ENCODE data around the gene NAA38.
A peak's percentile ranks its signal among the peaks of the same experiment; 100 is the strongest.

The NAA38 gene

DNA sequence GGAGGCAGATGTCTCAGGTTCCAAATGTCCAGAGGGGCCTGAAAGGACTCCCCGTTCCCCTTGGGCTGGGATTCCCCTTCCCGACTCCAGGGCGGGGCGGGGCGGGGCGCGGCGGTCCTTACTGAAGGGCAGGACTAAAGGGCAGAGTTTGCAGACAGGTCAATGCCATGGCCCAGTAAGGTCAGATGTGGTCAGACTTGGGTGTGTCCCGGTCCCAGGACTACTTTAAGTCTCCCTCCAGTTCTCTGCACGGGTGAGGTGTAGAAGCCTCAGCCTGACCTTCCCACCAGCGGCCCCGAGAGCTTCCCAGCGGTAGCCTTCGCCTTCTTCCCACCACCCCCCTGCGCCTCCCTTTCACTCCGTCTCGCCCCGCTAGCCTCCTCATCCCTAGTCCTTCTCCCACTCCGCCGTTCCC is 22.8 kb downstream of the NAA38 start (continued):
- TF ChIP-seq, protein P1, sequence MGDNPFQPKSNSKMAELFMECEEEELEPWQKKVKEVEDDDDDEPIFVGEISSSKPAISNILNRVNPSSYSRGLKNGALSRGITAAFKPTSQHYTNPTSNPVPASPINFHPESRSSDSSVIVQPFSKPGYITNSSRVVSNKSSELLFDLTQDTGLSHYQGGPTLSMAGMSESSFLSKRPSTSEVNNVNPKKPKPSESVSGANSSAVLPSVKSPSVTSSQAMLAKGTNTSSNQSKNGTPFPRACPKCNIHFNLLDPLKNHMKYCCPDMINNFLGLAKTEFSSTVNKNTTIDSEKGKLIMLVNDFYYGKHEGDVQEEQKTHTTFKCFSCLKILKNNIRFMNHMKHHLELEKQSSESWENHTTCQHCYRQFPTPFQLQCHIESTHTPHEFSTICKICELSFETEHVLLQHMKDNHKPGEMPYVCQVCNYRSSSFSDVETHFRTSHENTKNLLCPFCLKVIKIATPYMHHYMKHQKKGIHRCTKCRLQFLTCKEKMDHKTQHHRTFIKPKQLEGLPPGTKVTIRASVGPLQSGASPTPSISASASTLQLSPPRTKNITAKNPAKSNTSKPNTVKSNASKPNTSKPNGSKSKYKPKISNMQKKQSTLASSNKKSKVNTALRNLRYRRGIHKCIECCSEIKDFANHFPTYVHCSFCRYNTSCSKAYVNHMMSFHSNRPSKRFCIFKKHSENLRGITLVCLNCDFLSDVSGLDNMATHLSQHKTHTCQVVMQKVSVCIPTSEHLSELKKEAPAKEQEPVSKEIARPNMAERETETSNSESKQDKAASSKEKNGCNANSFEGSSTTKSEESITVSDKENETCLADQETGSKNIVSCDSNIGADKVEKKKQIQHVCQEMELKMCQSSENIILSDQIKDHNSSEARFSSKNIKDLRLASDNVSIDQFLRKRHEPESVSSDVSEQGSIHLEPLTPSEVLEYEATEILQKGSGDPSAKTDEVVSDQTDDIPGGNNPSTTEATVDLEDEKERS (tag by site-specific recombination; IDR thresholded peaks at IDR 0.05), result no peak
- peak; percentile 72 for TF ChIP-seq BCL11B (tag by site-specific recombination; IDR thresholded peaks at IDR 0.05; ENCODE audit: low read depth)
- TF ChIP-seq ZNF610 (tag by site-specific recombination; IDR thresholded peaks at IDR 0.05; ENCODE audit: borderline replicate concordance), result no peak
- TF ChIP-seq, protein P2, sequence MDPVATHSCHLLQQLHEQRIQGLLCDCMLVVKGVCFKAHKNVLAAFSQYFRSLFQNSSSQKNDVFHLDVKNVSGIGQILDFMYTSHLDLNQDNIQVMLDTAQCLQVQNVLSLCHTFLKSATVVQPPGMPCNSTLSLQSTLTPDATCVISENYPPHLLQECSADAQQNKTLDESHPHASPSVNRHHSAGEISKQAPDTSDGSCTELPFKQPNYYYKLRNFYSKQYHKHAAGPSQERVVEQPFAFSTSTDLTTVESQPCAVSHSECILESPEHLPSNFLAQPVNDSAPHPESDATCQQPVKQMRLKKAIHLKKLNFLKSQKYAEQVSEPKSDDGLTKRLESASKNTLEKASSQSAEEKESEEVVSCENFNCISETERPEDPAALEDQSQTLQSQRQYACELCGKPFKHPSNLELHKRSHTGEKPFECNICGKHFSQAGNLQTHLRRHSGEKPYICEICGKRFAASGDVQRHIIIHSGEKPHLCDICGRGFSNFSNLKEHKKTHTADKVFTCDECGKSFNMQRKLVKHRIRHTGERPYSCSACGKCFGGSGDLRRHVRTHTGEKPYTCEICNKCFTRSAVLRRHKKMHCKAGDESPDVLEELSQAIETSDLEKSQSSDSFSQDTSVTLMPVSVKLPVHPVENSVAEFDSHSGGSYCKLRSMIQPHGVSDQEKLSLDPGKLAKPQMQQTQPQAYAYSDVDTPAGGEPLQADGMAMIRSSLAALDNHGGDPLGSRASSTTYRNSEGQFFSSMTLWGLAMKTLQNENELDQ (tag by site-specific recombination; IDR thresholded peaks at IDR 0.05; ENCODE audit: low read depth), result no peak

DNA sequence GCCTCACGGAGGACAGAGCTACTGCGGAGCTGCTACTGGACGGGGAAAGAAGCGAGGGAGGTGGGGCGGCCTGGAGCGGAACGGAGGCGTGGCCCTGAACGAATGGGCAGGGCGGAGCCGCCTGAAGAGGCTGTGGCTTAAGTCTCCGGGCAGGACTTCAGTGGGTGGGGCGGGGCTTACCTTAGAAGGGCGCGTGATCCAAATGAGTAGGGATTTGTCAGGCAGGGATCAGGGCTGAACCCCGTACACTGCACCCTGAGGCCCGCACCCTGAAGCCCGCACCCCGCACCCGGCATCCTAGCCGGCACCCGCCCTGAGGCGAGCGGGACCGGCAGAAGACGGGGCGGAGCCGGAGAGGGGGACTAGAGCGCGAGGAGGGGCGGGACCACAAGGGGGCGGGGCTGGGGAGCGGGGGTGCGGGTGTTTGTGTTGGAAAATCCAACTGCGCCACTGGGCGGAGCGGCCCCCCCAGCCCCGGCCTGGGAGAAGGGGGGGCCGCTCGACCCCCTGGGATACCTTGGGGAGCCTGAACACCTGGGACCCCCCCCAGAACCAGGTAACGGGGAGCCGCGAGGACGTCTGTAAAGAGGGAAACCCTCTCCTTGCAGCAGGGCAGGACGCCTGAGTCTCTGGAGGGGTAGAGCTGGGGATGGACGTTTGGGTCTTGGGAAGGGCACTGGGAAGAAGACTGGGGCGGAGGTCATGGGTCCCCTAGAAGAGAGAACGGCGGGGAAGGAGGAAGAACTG is 23.4 kb downstream of the NAA38 start, which contains the start of gene KDM6B:
KDM6B (plus strand) TSS at position 423 of the 747 bp plus-strand sequence. CDS start 11,338 bp downstream, outside the sequence.
- ChIA-PET CTCF (interaction anchor here (0.6 to 3.4 kb wide), 26 partner anchors 9 to 218 kb away, joined by 3 to 16 read pairs (median 6); no protein-coding TSS in a partner anchor), POLR2A (interaction anchor here (0.7 to 6.1 kb wide), 7 partner anchors 10 to 516 kb away, joined by 3 to 56 read pairs (median 6); partner anchors contain the start of genes CNTROB, CYB5D1, NAA38 and RNF227)
- H3K4me1 ChIP-seq (ENCODE audit: control insufficient read depth, insufficient read depth, low read length), result peaks cover 21% of the 10 kb centered on the region
- H3K4me3 ChIP-seq (ENCODE audit: low read depth, low read length), result peak within 1 kb of the TSS; percentile 55
- peak within 1 kb of the TSS; percentile 100 for H3K27ac ChIP-seq (ENCODE audit: extremely low read depth, low read depth, low read length)
- H3K36me3 ChIP-seq (ENCODE audit: control insufficient read depth in 2 of 2, insufficient read depth in 1 of 2, low read length in 2 of 2), result no peaks in the 10 kb centered on the region
- H3K9me3 ChIP-seq (ENCODE audit: control insufficient read depth, insufficient read depth, low read depth, low read length), result no peaks in the 10 kb centered on the region
- no peak for TF ChIP-seq ZNF324 (tag by site-specific recombination; IDR thresholded peaks at IDR 0.05)
- TF ChIP-seq ZNF221 (tag by site-specific recombination; IDR thresholded peaks at IDR 0.05; ENCODE audit: borderline replicate concordance), result no peak
- no peak for TF ChIP-seq GFI1B (tag by site-specific recombination; IDR thresholded peaks at IDR 0.05)
- TF ChIP-seq PRDM1 (tag by site-specific recombination; IDR thresholded peaks at IDR 0.05), result no peak
- no peak for TF ChIP-seq ZSCAN16 (tag by site-specific recombination; IDR thresholded peaks at IDR 0.05)
- TF ChIP-seq, protein P3, sequence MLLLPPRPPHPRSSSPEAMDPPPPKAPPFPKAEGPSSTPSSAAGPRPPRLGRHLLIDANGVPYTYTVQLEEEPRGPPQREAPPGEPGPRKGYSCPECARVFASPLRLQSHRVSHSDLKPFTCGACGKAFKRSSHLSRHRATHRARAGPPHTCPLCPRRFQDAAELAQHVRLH (tag by site-specific recombination; IDR thresholded peaks at IDR 0.05), result no peak
- TF ChIP-seq, protein P4, sequence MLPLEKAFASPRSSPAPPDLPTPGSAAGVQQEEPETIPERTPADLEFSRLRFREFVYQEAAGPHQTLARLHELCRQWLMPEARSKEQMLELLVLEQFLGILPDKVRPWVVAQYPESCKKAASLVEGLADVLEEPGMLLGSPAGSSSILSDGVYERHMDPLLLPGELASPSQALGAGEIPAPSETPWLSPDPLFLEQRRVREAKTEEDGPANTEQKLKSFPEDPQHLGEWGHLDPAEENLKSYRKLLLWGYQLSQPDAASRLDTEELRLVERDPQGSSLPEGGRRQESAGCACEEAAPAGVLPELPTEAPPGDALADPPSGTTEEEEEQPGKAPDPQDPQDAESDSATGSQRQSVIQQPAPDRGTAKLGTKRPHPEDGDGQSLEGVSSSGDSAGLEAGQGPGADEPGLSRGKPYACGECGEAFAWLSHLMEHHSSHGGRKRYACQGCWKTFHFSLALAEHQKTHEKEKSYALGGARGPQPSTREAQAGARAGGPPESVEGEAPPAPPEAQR (tag by site-specific recombination; IDR thresholded peaks at IDR 0.05), result no peak
- TF ChIP-seq, protein P5, sequence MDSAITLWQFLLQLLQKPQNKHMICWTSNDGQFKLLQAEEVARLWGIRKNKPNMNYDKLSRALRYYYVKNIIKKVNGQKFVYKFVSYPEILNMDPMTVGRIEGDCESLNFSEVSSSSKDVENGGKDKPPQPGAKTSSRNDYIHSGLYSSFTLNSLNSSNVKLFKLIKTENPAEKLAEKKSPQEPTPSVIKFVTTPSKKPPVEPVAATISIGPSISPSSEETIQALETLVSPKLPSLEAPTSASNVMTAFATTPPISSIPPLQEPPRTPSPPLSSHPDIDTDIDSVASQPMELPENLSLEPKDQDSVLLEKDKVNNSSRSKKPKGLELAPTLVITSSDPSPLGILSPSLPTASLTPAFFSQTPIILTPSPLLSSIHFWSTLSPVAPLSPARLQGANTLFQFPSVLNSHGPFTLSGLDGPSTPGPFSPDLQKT (IDR thresholded peaks at IDR 0.05; ENCODE audit: borderline replicate concordance, low read depth, low read length), result no peak
- TF ChIP-seq ZNF202 (tag by site-specific recombination; IDR thresholded peaks at IDR 0.05; ENCODE audit: borderline replicate concordance), result no peak
- TF ChIP-seq ZNF416 (tag by site-specific recombination; IDR thresholded peaks at IDR 0.05), result no peak
- no peak for TF ChIP-seq ZFP3 (tag by site-specific recombination; IDR thresholded peaks at IDR 0.05; ENCODE audit: low read depth)
- no peak for TF ChIP-seq ZFP69B (tag by site-specific recombination; IDR thresholded peaks at IDR 0.05)
- no peak for TF ChIP-seq YY1 (tag by site-specific recombination; IDR thresholded peaks at IDR 0.05)
- TF ChIP-seq HOXD13 (CRISPR knock-in tag; IDR thresholded peaks at IDR 0.05; ENCODE audit: borderline replicate concordance), result no peak
- no peak for TF ChIP-seq ZNF670 (tag by site-specific recombination; IDR thresholded peaks at IDR 0.05; ENCODE audit: low read depth)
- TF ChIP-seq ZBTB17 (tag by site-specific recombination; IDR thresholded peaks at IDR 0.05), result no peak
- TF ChIP-seq, protein P6, sequence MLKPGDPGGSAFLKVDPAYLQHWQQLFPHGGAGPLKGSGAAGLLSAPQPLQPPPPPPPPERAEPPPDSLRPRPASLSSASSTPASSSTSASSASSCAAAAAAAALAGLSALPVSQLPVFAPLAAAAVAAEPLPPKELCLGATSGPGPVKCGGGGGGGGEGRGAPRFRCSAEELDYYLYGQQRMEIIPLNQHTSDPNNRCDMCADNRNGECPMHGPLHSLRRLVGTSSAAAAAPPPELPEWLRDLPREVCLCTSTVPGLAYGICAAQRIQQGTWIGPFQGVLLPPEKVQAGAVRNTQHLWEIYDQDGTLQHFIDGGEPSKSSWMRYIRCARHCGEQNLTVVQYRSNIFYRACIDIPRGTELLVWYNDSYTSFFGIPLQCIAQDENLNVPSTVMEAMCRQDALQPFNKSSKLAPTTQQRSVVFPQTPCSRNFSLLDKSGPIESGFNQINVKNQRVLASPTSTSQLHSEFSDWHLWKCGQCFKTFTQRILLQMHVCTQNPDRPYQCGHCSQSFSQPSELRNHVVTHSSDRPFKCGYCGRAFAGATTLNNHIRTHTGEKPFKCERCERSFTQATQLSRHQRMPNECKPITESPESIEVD (tag by site-specific recombination; IDR thresholded peaks at IDR 0.05), result no peak
- TF ChIP-seq SCRT2 (tag by site-specific recombination; IDR thresholded peaks at IDR 0.05), result no peak
- no peak; the same call in 1 of the 2 replicates for TF ChIP-seq ZNF629 (tag by site-specific recombination; IDR thresholded peaks at IDR 0.05)
- peak; percentile 15; the same call in 1 of the 2 replicates for TF ChIP-seq EGR2 (tag by site-specific recombination; IDR thresholded peaks at IDR 0.05; ENCODE audit: low read depth)
- no peak for TF ChIP-seq REPIN1 (tag by site-specific recombination; IDR thresholded peaks at IDR 0.05; ENCODE audit: low read depth)

Data from HEK293 (cell line).